Testis (tissue), 3 donors: ENCODE results near the gene TOGARAM1. TPM values are rescaled to one million over a fixed set of nuclear protein-coding genes. Genes with fewer than 3 reads are reported as not detected.

Source experiments
- DNase-seq: peaks from one replicate; pipeline ENCODE4 v3.0.0-alpha.2; 2019
- H3K27ac ChIP-seq, 2 donors: fragments of 200-600 bp; sonication (generic); one replicate each; pipeline ENCODE4 v1.5.1; 2019
- H3K27me3 ChIP-seq: fragments of 200-600 bp; sonication (generic); one replicate; pipeline ENCODE4 v1.5.1; 2019
- H3K36me3 ChIP-seq: fragments of 200-600 bp; sonication (generic); one replicate; pipeline ENCODE4 v1.5.1; 2017; ENCODE audit warnings: low read depth; ENCODE audit errors: missing control alignments
- H3K4me1 ChIP-seq: fragments of 200-600 bp; sonication (generic); one replicate; pipeline ENCODE4 v1.5.1; 2019
- H3K4me3 ChIP-seq, 2 donors: fragments of 200-600 bp; sonication (generic); one replicate each; pipeline ENCODE4 v1.5.1; 2017 to 2019
- H3K9me3 ChIP-seq: fragments of 200-600 bp; sonication (generic); one replicate; pipeline ENCODE4 v1.5.1; 2017
- POLR2A ChIP-seq: fragments of 450-650 bp; IDR thresholded peaks from one replicate; pipeline ENCODE4 v1.6.1; 2017; ENCODE audit warnings: antibody characterized with exemption, mild to moderate bottlenecking, moderate library complexity
- WGBS, 2 donors: methylation state at CpG; one replicate each; pipeline ENCODE4 v1.1.5; 2018; 5-methylcytosine and 5-hydroxymethylcytosine counted together
- intact Hi-C: fragments of 100-400 bp; cut with DNase I; formaldehyde crosslinking; loops from one replicate; pipeline ENCODE4 v1.15.1; 2023; ENCODE audit warnings: low total_unique reads
- polyA plus RNA-seq: library from polyadenylated mRNA; stranded (reverse); fragments of 350-450 nt; fragmentation: Illumina TruSeq; extraction: RNeasy Lipid Tissue Mini Kit (QIAGEN cat#74804); gene quantifications from one replicate; pipeline ENCODE4 v1.2.3, GENCODE V29; 2014; ENCODE audit warnings: low read depth, low replicate concordance; ENCODE audit not compliant: insufficient read depth
- total RNA-seq, 2 donors: library from RNA; depleted of rRNA; stranded (reverse); fragments of >200 nt; gene quantifications; one replicate each; pipeline ENCODE4 v1.2.3, GENCODE V29; 2016
- TF ChIP-seq, protein P1 (sequence below), 3 experiments: fragments of 450-650 bp in 2 of 3; fragments of 200-600 bp in 1 of 3; sonication (generic) in 1 of 3; IDR thresholded peaks; one replicate each; pipeline ENCODE4 v1.5.1; 2016 to 2019; ENCODE audit warnings: antibody characterized with exemption in 3 of 3, mild to moderate bottlenecking in 2 of 3, moderate library complexity in 1 of 3

TOGARAM1 gene
- total and polyA plus RNA-seq, 3 donors from 2014 or later: 16.6 to 33.0 (median 32.6) TPM

DNA sequence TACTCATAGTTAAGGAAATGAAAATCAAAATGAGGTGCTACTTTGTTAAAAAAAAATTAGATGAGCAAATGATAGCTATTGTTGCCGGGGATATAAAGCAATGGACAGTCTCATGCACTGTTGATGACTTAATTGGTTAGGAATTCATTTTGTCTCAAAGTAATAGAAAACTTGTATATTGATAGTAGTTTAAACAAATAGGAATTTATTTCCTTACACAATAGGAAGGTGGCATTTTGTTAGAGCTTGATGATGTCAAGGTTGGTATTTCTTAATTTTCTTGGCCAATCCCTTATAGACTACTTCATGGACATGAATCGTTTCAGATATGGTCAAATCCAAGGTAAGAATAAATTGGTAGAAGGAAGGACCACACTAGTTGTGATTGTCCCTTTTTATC, 129.7 kb downstream of the TOGARAM1 start:
- no peaks in the 10 kb centered on the region for H3K27me3 ChIP-seq
- DNase-seq: no peak
- 75 to 77% methylated on average over 2 of the region's 2 CpGs for WGBS, 2 donors
- intact Hi-C loops: no loop called here
- no peak for TF ChIP-seq POLR2A
- TF ChIP-seq, protein P1, sequence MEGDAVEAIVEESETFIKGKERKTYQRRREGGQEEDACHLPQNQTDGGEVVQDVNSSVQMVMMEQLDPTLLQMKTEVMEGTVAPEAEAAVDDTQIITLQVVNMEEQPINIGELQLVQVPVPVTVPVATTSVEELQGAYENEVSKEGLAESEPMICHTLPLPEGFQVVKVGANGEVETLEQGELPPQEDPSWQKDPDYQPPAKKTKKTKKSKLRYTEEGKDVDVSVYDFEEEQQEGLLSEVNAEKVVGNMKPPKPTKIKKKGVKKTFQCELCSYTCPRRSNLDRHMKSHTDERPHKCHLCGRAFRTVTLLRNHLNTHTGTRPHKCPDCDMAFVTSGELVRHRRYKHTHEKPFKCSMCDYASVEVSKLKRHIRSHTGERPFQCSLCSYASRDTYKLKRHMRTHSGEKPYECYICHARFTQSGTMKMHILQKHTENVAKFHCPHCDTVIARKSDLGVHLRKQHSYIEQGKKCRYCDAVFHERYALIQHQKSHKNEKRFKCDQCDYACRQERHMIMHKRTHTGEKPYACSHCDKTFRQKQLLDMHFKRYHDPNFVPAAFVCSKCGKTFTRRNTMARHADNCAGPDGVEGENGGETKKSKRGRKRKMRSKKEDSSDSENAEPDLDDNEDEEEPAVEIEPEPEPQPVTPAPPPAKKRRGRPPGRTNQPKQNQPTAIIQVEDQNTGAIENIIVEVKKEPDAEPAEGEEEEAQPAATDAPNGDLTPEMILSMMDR (IDR thresholded peaks at IDR 0.05): no peak
- no peak overlapping the region for H3K27ac ChIP-seq
- H3K9me3 ChIP-seq: no peaks in the 10 kb centered on the region
- H3K4me3 ChIP-seq: no peak overlapping the region
- H3K36me3 ChIP-seq: no peaks in the 10 kb centered on the region
- no peaks in the 10 kb centered on the region for H3K4me1 ChIP-seq

DNA sequence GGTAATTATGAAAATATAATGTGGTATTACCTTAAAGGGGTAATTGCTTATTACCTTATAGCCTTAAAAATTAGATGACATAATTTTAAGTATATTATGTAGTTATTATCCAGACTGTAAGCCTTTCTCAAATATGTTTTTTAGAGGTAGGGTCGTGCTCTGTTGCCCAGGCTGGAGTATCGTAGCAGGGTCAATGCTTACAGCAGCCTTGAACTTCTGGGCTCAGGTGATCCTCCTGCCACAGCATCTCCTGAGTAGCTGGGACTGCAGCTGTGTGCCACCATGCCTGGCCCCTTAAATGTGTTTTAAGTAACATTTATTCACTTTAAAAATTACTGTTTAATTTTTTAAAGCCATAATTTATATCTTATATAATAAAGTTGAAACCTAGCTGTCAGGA, 132.3 kb downstream of the TOGARAM1 start:
- Histone ChIP-seq H3K36me3 (no peaks in the 10 kb centered on the region), H3K27me3 (no peaks in the 10 kb centered on the region), H3K27ac (no peak overlapping the region), H3K9me3 (no peaks in the 10 kb centered on the region), H3K4me3 (no peak overlapping the region), H3K4me1 (no peaks in the 10 kb centered on the region)
- WGBS, 2 donors: 91 to 95% methylated on average over 2 of the region's 2 CpGs
- no peak for DNase-seq
- intact Hi-C loops: no loop called here
- TF ChIP-seq POLR2A: no peak
- TF ChIP-seq, protein P1 (IDR thresholded peaks at IDR 0.05): no peak

DNA sequence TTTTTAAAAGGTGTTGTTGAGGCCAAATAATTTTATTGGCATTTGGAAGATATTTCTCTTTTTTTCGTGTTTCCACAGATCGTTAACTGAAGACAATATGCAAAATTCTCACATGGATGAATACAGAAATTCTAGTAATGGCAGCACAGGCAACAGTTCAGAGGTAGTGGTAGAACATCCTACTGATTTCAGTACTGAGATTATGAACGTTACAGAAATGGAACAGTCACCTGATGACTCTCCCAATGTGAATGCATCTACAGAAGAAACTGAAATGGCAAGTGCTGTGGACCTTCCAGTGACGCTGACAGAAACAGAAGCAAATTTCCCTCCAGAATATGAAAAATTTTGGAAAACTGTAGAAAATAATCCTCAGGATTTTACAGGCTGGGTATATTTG, 133.2 kb downstream of the TOGARAM1 start:
- no peak for DNase-seq

DNA sequence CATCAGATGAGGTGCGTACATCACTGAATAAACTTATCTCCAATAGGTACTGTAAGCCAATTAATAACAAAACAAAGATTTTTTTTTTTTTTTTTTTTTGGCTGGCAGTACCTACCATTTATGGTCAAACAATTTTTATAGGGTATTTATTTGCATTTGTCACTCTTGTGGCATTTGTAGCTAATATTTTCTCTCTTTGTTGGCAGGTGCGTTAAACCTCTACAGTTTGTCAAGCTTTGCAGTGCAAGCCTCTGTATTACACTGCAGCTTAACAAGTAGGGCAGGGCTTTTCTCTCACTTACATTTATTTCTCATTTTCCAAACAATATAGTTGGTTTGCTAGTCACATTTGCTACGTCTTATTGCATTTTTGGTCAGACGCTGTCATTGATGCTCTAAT, 134.2 kb downstream of the TOGARAM1 start:
- TF ChIP-seq, protein P1 (IDR thresholded peaks at IDR 0.05): no peak
- no peak for TF ChIP-seq POLR2A
- intact Hi-C loops: no loop called here
- Histone ChIP-seq H3K9me3 (no peaks in the 10 kb centered on the region), H3K36me3 (no peaks in the 10 kb centered on the region), H3K4me3 (no peak overlapping the region), H3K27ac (no peak overlapping the region), H3K27me3 (no peaks in the 10 kb centered on the region), H3K4me1 (no peaks in the 10 kb centered on the region)
- 93 to 95% methylated on average over 4 of the region's 4 CpGs for WGBS, 2 donors
- no peak for DNase-seq

More for the DNA sequence above, 133.2 kb downstream of the TOGARAM1 start:
- 90% methylated on average over 4 of the region's 4 CpGs for WGBS, 2 donors
- no peaks in the 10 kb centered on the region for H3K4me1 ChIP-seq
- H3K27me3 ChIP-seq: no peaks in the 10 kb centered on the region
- no peaks in the 10 kb centered on the region for H3K36me3 ChIP-seq
- no peak for TF ChIP-seq POLR2A
- TF ChIP-seq, protein P1 (IDR thresholded peaks at IDR 0.05): no peak
- H3K27ac ChIP-seq: no peak overlapping the region
- no peak overlapping the region for H3K4me3 ChIP-seq
- intact Hi-C loops: no loop called here
- H3K9me3 ChIP-seq: no peaks in the 10 kb centered on the region

DNA sequence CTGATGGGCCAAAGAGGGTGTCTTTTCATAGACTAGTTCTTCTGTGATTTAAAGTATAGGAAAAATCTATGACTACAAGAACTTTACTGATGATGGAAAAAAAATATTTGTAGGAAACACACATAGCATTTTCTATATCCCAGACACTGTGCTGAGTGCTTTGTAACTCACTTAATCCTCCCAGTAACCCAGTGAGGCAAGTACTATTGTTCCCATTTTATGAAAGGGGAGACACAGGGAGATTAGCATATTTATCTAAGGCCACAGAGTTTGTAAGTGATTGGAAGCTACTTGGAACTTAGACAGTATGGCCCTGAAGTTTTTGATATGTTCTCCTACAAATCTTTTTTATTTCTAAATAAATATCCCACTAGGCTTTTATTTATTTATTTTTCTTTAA, 141.8 kb downstream of the TOGARAM1 start:
- intact Hi-C loops: no loop called here
- DNase-seq: no peak
- Histone ChIP-seq H3K27me3 (no peaks in the 10 kb centered on the region), H3K27ac (no peak overlapping the region), H3K4me3 (no peak overlapping the region), H3K36me3 (no peaks in the 10 kb centered on the region), H3K4me1 (no peaks in the 10 kb centered on the region), H3K9me3 (no peaks in the 10 kb centered on the region)
- TF ChIP-seq, protein P1 (IDR thresholded peaks at IDR 0.05): no peak
- TF ChIP-seq POLR2A: no peak
